Heart left ventricle (tissue), 13 donors: ENCODE results near the gene ARHGAP15.

ENCODE experiments used
- CTCF ChIP-seq, 12 donors: fragments of 200-600 bp; sonication (generic) in 4 of 12; IDR thresholded peaks; one replicate each; pipeline versions ENCODE4 v1.5.0 to v1.8.0; 2018 to 2022; ENCODE audit warnings: antibody characterized with exemption in 12 of 12, mild to moderate bottlenecking in 5 of 12
- POLR2A ChIP-seq, 2 donors: fragments of 450-650 bp; IDR thresholded peaks; one replicate each; pipeline ENCODE4 v1.6.1; 2017; ENCODE audit warnings: antibody characterized with exemption in 2 of 2, mild to moderate bottlenecking in 2 of 2, moderate library complexity in 2 of 2
- donor health status: ischemic (EF 13 %, LVEDD 7.1; RV severe dilation, severe dysfunction).
- donor health status: DM: no; HTN: yes; CAD: no.
- donor health status: DM: no; HTN: no; CAD: no.
- donor health status: ischemic (EF 25% LVEDD 6.9; RV normal size, moderate dysfunction).
- donor health status: ischemic (EF 25% LVEDD 5.7; RV mildly dilated, moderate dysfunction).
- donor health status: ischemic (EF 35%, LVEDD 5.7; RV mildly dilated, moderate dysfunction).
- donor health status: nonischemic (EF 11% LVEDD 7.7; RV severe dilation, severe dysfunction).
- donor health status: DM: yes; HTN: yes; CAD: no.
- donor health status: PGD.
- donor health status: ischemic (EF 29% LVEDD 5.4; RV normal size, mild dysfunction).
- donor health status: nonischemic (EF 23%, LVEDD 6.1; RV moderate dilation, normal function).

DNA sequence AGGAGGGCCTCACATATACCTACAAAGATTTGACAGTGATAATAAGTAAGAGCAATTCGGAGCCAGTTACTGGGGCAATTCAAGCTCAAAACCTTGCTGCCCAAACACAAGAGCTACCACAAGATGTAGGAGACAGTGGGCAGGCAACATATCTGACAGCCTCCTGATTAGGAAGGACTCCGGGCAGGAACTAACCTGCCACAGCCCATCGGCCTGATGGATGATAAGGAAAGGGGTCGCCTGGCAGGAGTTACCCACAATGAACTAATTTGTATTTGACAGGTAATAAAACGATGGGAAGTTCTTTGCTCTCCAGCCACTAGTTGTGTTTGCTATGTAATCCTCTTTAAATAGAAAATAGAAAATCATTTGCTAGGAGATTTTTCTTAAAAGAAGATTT is 100.2 kb downstream of the ARHGAP15 start:
- TF ChIP-seq CTCF (IDR thresholded peaks at IDR 0.05) (no peak), POLR2A (IDR thresholded peaks at IDR 0.05) (no peak)
